WERI-Rb-1 (cell line): ENCODE measurements around the gene CLRN3.

Source experiments
- DNase-seq: peaks from one replicate; pipeline ENCODE4 v3.0.0-alpha.2; 2020
- H3K27ac ChIP-seq: fragments of 250-450 bp; sonication (Bioruptor Pico); 2 replicates; pipeline ENCODE4 v1.5.1; 2020; ENCODE audit warnings: mild to moderate bottlenecking, moderate library complexity
- H3K27me3 ChIP-seq: fragments of 250-450 bp; sonication (Bioruptor Pico); 2 replicates; pipeline ENCODE4 v1.5.1; 2021; ENCODE audit warnings: mild to moderate bottlenecking, low read depth, moderate library complexity; ENCODE audit not compliant: insufficient read depth, severe bottlenecking
- H3K36me3 ChIP-seq: fragments of 250-450 bp; sonication (Bioruptor Pico); 2 replicates; pipeline ENCODE4 v1.5.1; 2020; ENCODE audit warnings: mild to moderate bottlenecking, moderate library complexity
- H3K4me3 ChIP-seq: 2 replicates; pipeline ENCODE4 v1.5.1; 2011; ENCODE audit warnings: low read depth, mild to moderate bottlenecking, control low read depth, low read length
- H3K9me3 ChIP-seq: fragments of 250-450 bp; sonication (Bioruptor Pico); 2 replicates; pipeline ENCODE4 v1.5.1; 2021; ENCODE audit warnings: mild to moderate bottlenecking, moderate library complexity; ENCODE audit not compliant: severe bottlenecking
- CTCF ChIP-seq: IDR thresholded peaks from 2 replicates; pipeline ENCODE4 v1.5.1; 2011; ENCODE audit warnings: low read depth, mild to moderate bottlenecking, control low read depth, inconsistent platforms, low read length

The CLRN3 gene

GRCh38 chr10:127921753-127922145 lies 29.0 kb upstream of the CLRN3 start:
- no peak for DNase-seq

GRCh38 chr10:127921075-127921752 lies 28.5 kb upstream of the CLRN3 start:
- H3K27me3 ChIP-seq = no peaks in the 10 kb centered on the region
- TF ChIP-seq CTCF = no peak
- H3K4me3 ChIP-seq = no peak overlapping the region
- no peaks in the 10 kb centered on the region for H3K9me3 ChIP-seq
- peak overlapping the region; percentile 34 for H3K27ac ChIP-seq
- DNase-seq = peak; percentile 78
- no peaks in the 10 kb centered on the region for H3K36me3 ChIP-seq

More at GRCh38 chr10:127921753-127922145, 29.0 kb upstream of the CLRN3 start:
- no peaks in the 10 kb centered on the region for H3K36me3 ChIP-seq
- H3K27me3 ChIP-seq = no peaks in the 10 kb centered on the region
- H3K27ac ChIP-seq = peak overlapping the region; percentile 28
- no peaks in the 10 kb centered on the region for H3K9me3 ChIP-seq
- no peak for TF ChIP-seq CTCF
- H3K4me3 ChIP-seq = no peak overlapping the region

GRCh38 chr10:127920306-127921074 lies 27.7 kb upstream of the CLRN3 start:
- TF ChIP-seq CTCF = no peak
- H3K4me3 ChIP-seq = no peak overlapping the region
- H3K9me3 ChIP-seq = no peaks in the 10 kb centered on the region
- H3K36me3 ChIP-seq = no peaks in the 10 kb centered on the region
- DNase-seq = no peak
- H3K27ac ChIP-seq = peak overlapping the region; percentile 34
- H3K27me3 ChIP-seq = no peaks in the 10 kb centered on the region

GRCh38 chr10:127919418-127920271 lies 26.9 kb upstream of the CLRN3 start:
- H3K4me3 ChIP-seq = no peak overlapping the region
- H3K27me3 ChIP-seq = no peaks in the 10 kb centered on the region
- no peaks in the 10 kb centered on the region for H3K36me3 ChIP-seq
- H3K9me3 ChIP-seq = no peaks in the 10 kb centered on the region
- DNase-seq = peak; percentile 44
- TF ChIP-seq CTCF = peak; percentile 73
- H3K27ac ChIP-seq = peak overlapping the region; percentile 34; the same call in 1 of the 2 replicates

- Histone ChIP-seq H3K27ac (no peak overlapping the region), H3K27me3 (no peaks in the 10 kb centered on the region), H3K4me3 (no peak overlapping the region), H3K36me3 (no peaks in the 10 kb centered on the region), H3K9me3 (no peaks in the 10 kb centered on the region)
- no peak for TF ChIP-seq CTCF
- no peak for DNase-seq
Observed at GRCh38 chr10:127918572-127918971, 25.8 kb upstream of the CLRN3 start.
